ENCODE results near the gene SMYD1.

Gene SMYD1

DNA sequence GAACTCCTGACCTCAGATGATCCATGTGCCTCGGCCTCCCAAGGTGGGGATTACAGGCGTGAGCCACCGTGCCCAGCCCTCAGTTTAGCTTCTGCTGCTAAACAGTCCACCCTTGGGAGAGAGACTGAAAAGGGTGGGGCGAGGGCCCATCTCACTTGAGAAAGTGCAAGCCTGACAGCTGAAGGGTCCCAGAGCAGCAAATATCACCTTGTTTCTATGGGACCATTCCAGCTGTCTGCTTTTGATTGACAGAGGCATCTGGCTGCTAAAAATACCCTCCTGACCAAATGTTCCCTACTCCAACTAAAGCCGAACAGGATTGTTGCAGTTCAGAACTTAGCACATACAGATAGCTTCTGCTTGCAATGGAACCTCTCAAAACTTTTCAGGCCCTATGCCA lies 436 bp upstream of the SMYD1 start:
- intact Hi-C loops (cut with micrococcal nuclease), result no loop called here
- H3K4me1 Mint-ChIP-seq (ENCODE audit: low read depth), result peaks cover 9% of the 10 kb centered on the region
- H3K36me3 Mint-ChIP-seq (ENCODE audit: low read depth), result no peaks in the 10 kb centered on the region
- H3K9me3 Mint-ChIP-seq, result no peaks in the 10 kb centered on the region
- H3K27me3 Mint-ChIP-seq, result no peaks in the 10 kb centered on the region
- H3K27ac Mint-ChIP-seq, result no peak overlapping the region
- H3K4me3 Mint-ChIP-seq, result no peak overlapping the region

DNA sequence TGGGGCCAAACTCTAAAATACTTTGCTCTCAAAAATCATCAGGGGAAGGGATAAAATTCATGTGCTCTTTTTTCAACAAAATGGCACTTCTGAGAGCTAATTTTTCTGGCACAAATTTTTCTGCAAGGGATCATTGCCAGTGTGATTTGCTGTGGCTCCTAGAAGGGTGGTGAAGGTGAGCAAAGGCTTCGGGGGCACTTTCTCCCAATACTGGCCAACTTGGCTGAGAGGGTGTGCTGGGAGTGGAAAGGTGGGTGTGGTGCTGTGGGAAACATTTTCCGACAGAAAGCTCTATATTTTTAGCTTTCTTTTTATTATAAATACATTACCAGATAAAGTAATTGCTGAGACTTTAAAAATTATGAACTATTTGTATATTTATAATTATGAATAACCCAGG lies 419 bp downstream of the SMYD1 start:
- H3K4me3 Mint-ChIP-seq, result no peak overlapping the region
- no peak overlapping the region for H3K27ac Mint-ChIP-seq
- H3K36me3 Mint-ChIP-seq (ENCODE audit: low read depth), result no peaks in the 10 kb centered on the region
- peaks cover under 1% of the 10 kb centered on the region for H3K4me1 Mint-ChIP-seq (ENCODE audit: low read depth)
- intact Hi-C loops (cut with micrococcal nuclease), result no loop called here
- H3K27me3 Mint-ChIP-seq, result no peaks in the 10 kb centered on the region
- H3K9me3 Mint-ChIP-seq, result no peaks in the 10 kb centered on the region

DNA sequence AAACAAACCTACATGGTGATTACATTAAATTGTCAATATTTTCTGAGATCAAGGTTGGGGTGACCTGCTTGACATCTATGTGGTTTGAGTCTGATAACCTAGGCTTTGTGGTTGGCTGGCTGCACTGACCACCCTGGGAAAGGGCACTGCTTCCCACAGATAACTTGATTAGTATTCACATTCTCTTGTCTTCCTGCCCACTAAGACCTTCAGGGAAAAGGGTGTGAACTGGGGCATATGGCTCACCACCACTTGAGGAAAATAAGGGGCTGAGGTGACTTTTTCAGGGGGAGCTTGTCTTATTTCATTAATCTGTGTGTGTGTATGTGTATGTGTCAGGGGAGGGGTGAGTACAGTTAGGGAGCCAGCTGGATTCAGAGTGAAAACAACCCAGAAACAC lies 1.5 kb downstream of the SMYD1 start:
- Mint-ChIP-seq H3K4me1 (ENCODE audit: low read depth) (no peaks in the 10 kb centered on the region), H3K27me3 (no peaks in the 10 kb centered on the region), H3K27ac (no peak overlapping the region), H3K9me3 (no peaks in the 10 kb centered on the region), H3K4me3 (no peak overlapping the region), H3K36me3 (ENCODE audit: low read depth) (no peaks in the 10 kb centered on the region)
- intact Hi-C loops (cut with micrococcal nuclease), result no loop called here

GRCh38 chr2:88070055-88070454 lies 2.4 kb downstream of the SMYD1 start:
- intact Hi-C loops (cut with micrococcal nuclease), result no loop called here
- Mint-ChIP-seq H3K4me1 (ENCODE audit: low read depth) (peaks cover 6% of the 10 kb centered on the region), H3K27ac (no peak overlapping the region), H3K36me3 (ENCODE audit: low read depth) (no peaks in the 10 kb centered on the region), H3K27me3 (no peaks in the 10 kb centered on the region), H3K9me3 (no peaks in the 10 kb centered on the region), H3K4me3 (no peak overlapping the region)

GRCh38 chr2:88071365-88071764 lies 3.7 kb downstream of the SMYD1 start:
- Mint-ChIP-seq H3K9me3 (no peaks in the 10 kb centered on the region), H3K4me1 (ENCODE audit: low read depth) (peaks cover 8% of the 10 kb centered on the region), H3K36me3 (ENCODE audit: low read depth) (no peaks in the 10 kb centered on the region), H3K27ac (no peak overlapping the region), H3K4me3 (no peak overlapping the region), H3K27me3 (no peaks in the 10 kb centered on the region)
- intact Hi-C loops (cut with micrococcal nuclease), result no loop called here

DNA sequence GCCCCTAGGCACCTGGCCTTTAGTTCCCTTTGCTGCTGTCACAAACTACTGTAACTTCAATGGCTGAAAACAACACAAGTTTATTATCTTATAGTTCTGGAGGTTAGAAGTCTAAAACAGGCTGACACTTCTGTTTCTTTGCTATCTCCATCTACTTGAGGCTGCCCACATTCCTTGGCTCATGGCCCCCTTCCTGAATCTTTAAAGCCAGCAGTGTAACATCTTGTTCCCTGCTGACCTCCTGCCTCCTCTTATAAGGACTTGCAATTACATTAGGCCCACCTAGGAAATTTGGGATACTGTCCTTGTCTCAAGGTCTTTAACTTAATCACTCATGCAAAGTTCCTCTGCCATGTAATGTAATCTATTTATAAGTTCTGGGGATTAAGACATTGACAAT lies 6.5 kb downstream of the SMYD1 start:
- Mint-ChIP-seq H3K27me3 (no peaks in the 10 kb centered on the region), H3K9me3 (no peaks in the 10 kb centered on the region), H3K36me3 (ENCODE audit: low read depth) (no peaks in the 10 kb centered on the region), H3K4me1 (ENCODE audit: low read depth) (peaks cover 8% of the 10 kb centered on the region), H3K4me3 (no peak overlapping the region), H3K27ac (no peak overlapping the region)
- intact Hi-C loops (cut with micrococcal nuclease), result no loop called here

DNA sequence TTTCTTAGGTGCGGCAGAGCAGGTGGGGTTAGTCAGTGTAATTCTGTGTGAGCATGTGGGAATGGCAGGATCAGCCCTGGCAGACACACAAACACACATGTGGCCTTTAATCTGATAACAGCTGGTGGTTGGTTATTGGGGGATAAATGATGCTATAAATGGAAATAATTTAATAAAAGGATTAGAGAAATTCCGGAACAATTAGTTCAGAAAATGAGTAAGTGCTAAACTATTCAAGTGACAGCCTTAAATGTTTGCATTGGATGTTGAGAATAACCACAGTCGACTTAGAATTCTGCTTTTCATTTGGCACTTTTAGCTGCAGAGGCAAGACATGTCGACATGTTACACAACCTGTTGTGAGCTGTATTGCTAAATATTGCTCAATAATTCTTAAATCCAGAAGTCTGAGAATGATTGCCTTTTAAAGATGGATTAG lies 7.2 kb downstream of the SMYD1 start:
- H3K4me1 Mint-ChIP-seq (ENCODE audit: low read depth), result peaks cover 8% of the 10 kb centered on the region

DNA sequence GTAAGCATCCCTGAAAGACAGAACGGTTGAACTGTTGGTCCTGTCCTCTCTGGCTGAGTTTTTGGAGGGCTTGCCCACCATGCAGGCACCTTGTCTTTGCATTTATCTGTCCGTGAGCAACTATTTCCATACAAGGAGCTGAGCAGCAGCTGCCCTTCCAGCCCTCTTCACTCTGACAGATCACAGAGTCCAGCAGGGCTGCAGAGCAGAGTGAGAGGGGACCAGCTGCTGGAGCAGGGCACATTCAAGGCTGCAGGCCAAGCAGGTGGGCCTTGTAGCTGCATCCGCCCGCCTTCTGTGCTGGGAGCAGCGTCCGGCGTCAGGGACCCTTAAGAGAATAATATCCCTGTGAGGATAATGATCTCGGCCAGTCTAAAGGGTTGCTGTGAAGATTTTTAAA lies 9.5 kb downstream of the SMYD1 start:
- Mint-ChIP-seq H3K36me3 (ENCODE audit: low read depth) (no peaks in the 10 kb centered on the region), H3K27me3 (no peaks in the 10 kb centered on the region), H3K27ac (no peak overlapping the region), H3K4me1 (ENCODE audit: low read depth) (peaks cover 8% of the 10 kb centered on the region), H3K4me3 (no peak overlapping the region), H3K9me3 (no peaks in the 10 kb centered on the region)
- intact Hi-C loops (cut with micrococcal nuclease), result no loop called here

More for the DNA sequence above, 7.2 kb downstream of the SMYD1 start:
- Mint-ChIP-seq H3K27ac (no peak overlapping the region), H3K36me3 (ENCODE audit: low read depth) (no peaks in the 10 kb centered on the region), H3K4me3 (no peak overlapping the region), H3K9me3 (no peaks in the 10 kb centered on the region), H3K27me3 (no peaks in the 10 kb centered on the region)
- intact Hi-C loops (cut with micrococcal nuclease), result no loop called here

DNA sequence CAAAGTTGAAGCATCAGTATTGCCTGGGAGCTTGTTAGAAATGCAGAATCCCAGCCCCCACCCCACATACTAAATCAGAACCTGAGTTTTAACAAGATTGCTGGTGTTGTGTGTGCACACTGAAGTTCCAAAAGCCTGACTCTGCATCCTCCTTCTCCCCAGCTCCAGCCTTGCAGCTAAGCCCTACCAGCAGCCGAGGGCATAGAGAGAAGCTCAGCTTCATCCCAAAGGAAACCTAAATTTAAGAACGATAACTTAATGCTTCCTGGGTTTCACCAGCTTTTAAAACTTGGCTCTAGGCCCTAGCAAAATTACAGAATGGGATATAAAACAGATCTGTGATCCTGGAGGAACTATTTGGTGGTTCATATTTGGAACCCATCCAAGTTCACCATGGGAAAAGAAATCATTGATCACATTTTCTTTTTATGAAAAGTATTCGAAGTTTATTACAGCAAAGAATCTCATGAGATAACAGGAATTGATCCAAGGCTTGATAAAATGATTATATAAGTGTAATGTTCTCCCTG lies 11.1 kb downstream of the SMYD1 start:
- Mint-ChIP-seq H3K36me3 (ENCODE audit: low read depth) (no peaks in the 10 kb centered on the region), H3K4me1 (ENCODE audit: low read depth) (peaks cover 8% of the 10 kb centered on the region)
- intact Hi-C loops (cut with micrococcal nuclease), result no loop called here

GRCh38 chr2:88080545-88080944 lies 12.9 kb downstream of the SMYD1 start:
- Mint-ChIP-seq H3K9me3 (no peaks in the 10 kb centered on the region), H3K4me1 (ENCODE audit: low read depth) (no peaks in the 10 kb centered on the region)

More for the DNA sequence above, 11.1 kb downstream of the SMYD1 start:
- H3K9me3 Mint-ChIP-seq, result no peaks in the 10 kb centered on the region
- no peak overlapping the region for H3K4me3 Mint-ChIP-seq
- H3K27ac Mint-ChIP-seq, result no peak overlapping the region
- H3K27me3 Mint-ChIP-seq, result no peaks in the 10 kb centered on the region

DNA sequence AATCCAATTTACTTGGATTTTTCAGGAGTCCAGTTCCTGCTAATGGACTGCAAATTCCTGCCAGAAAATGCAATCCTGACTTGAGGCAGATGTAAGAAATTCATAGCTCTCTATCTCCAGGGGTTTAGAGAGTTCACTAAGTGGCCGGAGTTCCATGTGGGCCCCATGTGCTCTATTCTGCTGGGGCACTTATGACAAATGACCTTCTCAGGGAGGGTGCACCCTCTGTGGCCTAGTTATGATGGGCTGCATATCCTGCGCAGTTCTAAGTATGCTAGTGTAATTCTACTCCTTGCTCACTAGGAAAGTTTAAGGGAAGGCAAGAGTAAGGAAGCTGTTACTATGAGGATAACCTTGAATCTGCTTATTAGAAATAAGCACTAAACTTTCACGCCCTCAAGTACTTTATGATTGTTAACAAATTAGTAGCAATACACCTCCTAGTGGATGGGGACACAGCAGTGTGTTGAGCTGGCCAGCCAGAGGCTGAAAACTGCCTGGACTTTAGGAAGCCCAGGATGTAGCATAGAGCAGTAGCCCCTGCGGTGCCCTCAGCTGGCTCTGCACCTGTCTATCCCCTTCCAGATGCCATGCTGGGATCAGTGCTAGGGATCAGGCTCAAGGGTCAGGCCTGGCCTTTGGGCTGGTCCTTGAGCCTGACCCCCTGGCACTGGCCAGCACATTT lies 14.4 kb downstream of the SMYD1 start:
- Mint-ChIP-seq H3K27ac (no peak overlapping the region), H3K9me3 (no peaks in the 10 kb centered on the region), H3K4me3 (no peak overlapping the region), H3K4me1 (ENCODE audit: low read depth) (no peaks in the 10 kb centered on the region), H3K27me3 (no peaks in the 10 kb centered on the region), H3K36me3 (ENCODE audit: low read depth) (no peaks in the 10 kb centered on the region)
- intact Hi-C loops (cut with micrococcal nuclease), result no loop called here

More at GRCh38 chr2:88080545-88080944, 12.9 kb downstream of the SMYD1 start:
- H3K27me3 Mint-ChIP-seq, result no peaks in the 10 kb centered on the region
- H3K4me3 Mint-ChIP-seq, result no peak overlapping the region
- intact Hi-C loops (cut with micrococcal nuclease), result no loop called here
- H3K36me3 Mint-ChIP-seq (ENCODE audit: low read depth), result no peaks in the 10 kb centered on the region
- H3K27ac Mint-ChIP-seq, result no peak overlapping the region

- H3K27me3 Mint-ChIP-seq, result no peaks in the 10 kb centered on the region
- H3K36me3 Mint-ChIP-seq (ENCODE audit: low read depth), result no peaks in the 10 kb centered on the region
- H3K4me3 Mint-ChIP-seq, result no peak overlapping the region
- no peaks in the 10 kb centered on the region for H3K4me1 Mint-ChIP-seq (ENCODE audit: low read depth)
- H3K9me3 Mint-ChIP-seq, result no peaks in the 10 kb centered on the region
- no peak overlapping the region for H3K27ac Mint-ChIP-seq
- intact Hi-C loops (cut with micrococcal nuclease), result no loop called here
Measured at GRCh38 chr2:88082781-88083180, 15.2 kb downstream of the SMYD1 start.

- Mint-ChIP-seq H3K9me3 (no peaks in the 10 kb centered on the region), H3K4me1 (ENCODE audit: low read depth) (no peaks in the 10 kb centered on the region), H3K36me3 (ENCODE audit: low read depth) (no peaks in the 10 kb centered on the region), H3K27ac (no peak overlapping the region), H3K27me3 (no peaks in the 10 kb centered on the region), H3K4me3 (no peak overlapping the region)
- intact Hi-C loops (cut with micrococcal nuclease), result no loop called here
Measured at GRCh38 chr2:88085099-88085498, 17.5 kb downstream of the SMYD1 start.

GRCh38 chr2:88085602-88086001 lies 18.0 kb downstream of the SMYD1 start:
- no peaks in the 10 kb centered on the region for H3K36me3 Mint-ChIP-seq (ENCODE audit: low read depth)
- intact Hi-C loops (cut with micrococcal nuclease), result no loop called here

DNA sequence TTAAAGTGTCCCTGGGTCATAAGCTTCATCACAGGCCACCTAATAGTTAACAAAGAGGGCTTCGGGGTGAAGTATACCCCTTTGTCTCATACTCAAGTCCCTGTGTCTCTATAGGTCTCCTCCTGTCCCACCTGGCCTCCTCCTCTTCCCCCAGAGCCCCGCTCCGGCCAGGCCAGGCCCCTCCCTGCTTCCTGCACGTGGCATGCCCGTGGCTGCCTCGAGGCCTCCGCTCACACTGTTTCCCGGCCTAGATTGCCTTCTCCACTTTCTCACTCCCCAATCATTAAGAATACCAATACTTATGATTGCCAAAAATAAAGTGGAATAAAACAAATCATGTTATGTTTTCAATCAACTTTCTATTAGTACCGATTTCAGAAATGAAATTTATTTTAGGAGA lies 18.8 kb downstream of the SMYD1 start:
- H3K9me3 Mint-ChIP-seq, result no peaks in the 10 kb centered on the region
- H3K4me1 Mint-ChIP-seq (ENCODE audit: low read depth), result peaks cover 6% of the 10 kb centered on the region
- H3K36me3 Mint-ChIP-seq (ENCODE audit: low read depth), result no peaks in the 10 kb centered on the region
- intact Hi-C loops (cut with micrococcal nuclease), result no loop called here
- no peaks in the 10 kb centered on the region for H3K27me3 Mint-ChIP-seq
- no peak overlapping the region for H3K27ac Mint-ChIP-seq
- H3K4me3 Mint-ChIP-seq, result no peak overlapping the region

More at GRCh38 chr2:88085602-88086001, 18.0 kb downstream of the SMYD1 start:
- no peak overlapping the region for H3K4me3 Mint-ChIP-seq
- no peaks in the 10 kb centered on the region for H3K27me3 Mint-ChIP-seq
- no peaks in the 10 kb centered on the region for H3K9me3 Mint-ChIP-seq
- peaks cover 4% of the 10 kb centered on the region for H3K4me1 Mint-ChIP-seq (ENCODE audit: low read depth)
- H3K27ac Mint-ChIP-seq, result no peak overlapping the region

Data from dendritic cell treated with granulocyte-macrophage colony-stimulating factor and Interleukin-4, amounts not matched to agents 40 ng/mL and 50 ng/mL, for 4 days (primary cell).